K562 (cell line): Measurements from ENCODE around the gene BCAP31. TPM values are rescaled to one million over a fixed set of nuclear protein-coding genes. Genes with fewer than 3 reads are reported as not detected.
A peak's percentile ranks its signal among the peaks of the same experiment; 100 is the strongest.

Source experiments
- ATAC-seq: fragments of 200-7000 bp; cut with Tn5 transposase; 3 replicates; pipeline ENCODE4 v1.9.1; 2020; ENCODE audit warnings: moderate library complexity
- BruUV-seq: library from RNA; stranded (reverse); fragments of 400-500 nt; replicated peaks from 2 replicates; lab custom pipeline; 2021; lab: Mats Ljungman, UMichigan
- CTCF ChIA-PET: fragments of 300-600 bp; formaldehyde crosslinking; extraction: SDS; loops from one replicate; lab custom pipeline; 2021; ENCODE audit warnings: low intra/inter-chr PET ratio; lab: Yijun Ruan, JAX
- POLR2A ChIA-PET: fragments of 300-600, 350-650 bp; sonication (Branson Sonifier 250); formaldehyde crosslinking; extraction: SDS; loops from one replicate; lab custom pipeline; 2021; ENCODE audit warnings: antibody characterized with exemption, inconsistent platforms; lab: Yijun Ruan, JAX
- DNase-seq, 4 experiments: peaks; one replicate each; pipeline versions ENCODE4 v3.0.0 to v3.0.0-alpha.2; 2011 to 2018; ENCODE audit warnings: low spot score in 3 of 4, mixed read lengths in 3 of 4; ENCODE audit errors: extremely low read depth in 1 of 4
- FAIRE-seq: peaks from 2 replicates; lab custom pipeline; 2011; peaks lifted over from hg19 to GRCh38; lab: Jason Lieb, UNC
- H2AFZ ChIP-seq: 2 replicates; pipeline ENCODE4 v1.6.0; 2011; ENCODE audit warnings: low read depth, low read length, control low read depth, inconsistent platforms
- H3K27ac ChIP-seq: fragments of 200-600 bp; 3 replicates; pipeline ENCODE4 v1.8.0; 2011; ENCODE audit warnings: low read depth, mild to moderate bottlenecking, control low read depth, inconsistent platforms, low read length, moderate library complexity, mixed read lengths; ENCODE audit errors: extremely low read depth
- H3K27me3 ChIP-seq, 2 experiments: fragments of 300-600 bp in 1 of 2; 2 replicates in 1 of 2; 3 replicates in 1 of 2; pipeline versions ENCODE4 v1.6.0 to v1.8.0; 2011; ENCODE audit warnings: inconsistent platforms in 2 of 2, low read length in 2 of 2, mild to moderate bottlenecking in 1 of 2, mixed read lengths in 1 of 2, moderate library complexity in 1 of 2; ENCODE audit not compliant: control insufficient read depth in 2 of 2, insufficient read depth in 2 of 2
- H3K36me3 ChIP-seq: fragments of 300-600 bp; 3 replicates; pipeline ENCODE4 v1.8.0; 2011; ENCODE audit warnings: mild to moderate bottlenecking, low read length, inconsistent platforms; ENCODE audit not compliant: control insufficient read depth, insufficient read depth
- H3K4me1 ChIP-seq, 2 experiments: fragments of 200-600 bp in 1 of 2; replicated peaks in 1 of 2; 2 replicates in 1 of 2; 3 replicates in 1 of 2; pipeline versions ENCODE4 v1.5.1 to v1.8.0; 2011; ENCODE audit warnings: inconsistent platforms in 2 of 2, low read length in 2 of 2, mild to moderate bottlenecking in 1 of 2, mixed read lengths in 1 of 2, moderate library complexity in 1 of 2; ENCODE audit not compliant: control insufficient read depth in 2 of 2, insufficient read depth in 2 of 2
- H3K4me2 ChIP-seq: 2 replicates; pipeline ENCODE4 v1.6.1; 2011; ENCODE audit warnings: low read length, control low read depth, inconsistent platforms, mixed read lengths; ENCODE audit not compliant: insufficient read depth
- H3K4me3 ChIP-seq: fragments of 200-600 bp; sonication (generic), shearing (Covaris generic); 2 replicates; pipeline ENCODE4 v1.5.1; 2016; ENCODE audit warnings: control low read depth, inconsistent platforms
- H3K79me2 ChIP-seq: fragments of 200-600 bp; 3 replicates; pipeline ENCODE4 v1.8.0; 2011; ENCODE audit warnings: low read length, inconsistent platforms; ENCODE audit not compliant: control insufficient read depth, insufficient read depth
- H3K9ac ChIP-seq, 2 experiments: 2 replicates each; pipeline versions ENCODE4 v1.6.0 to v1.6.1; 2011; ENCODE audit warnings: low read depth in 2 of 2, low read length in 2 of 2, control low read depth in 1 of 2, inconsistent platforms in 1 of 2, mild to moderate bottlenecking in 1 of 2, mixed read lengths in 1 of 2; ENCODE audit not compliant: insufficient read depth in 1 of 2
- H3K9me1 ChIP-seq: one replicate; pipeline ENCODE4 v1.6.0; 2011; ENCODE audit warnings: inconsistent platforms, mild to moderate bottlenecking, low read length, moderate library complexity; ENCODE audit not compliant: control insufficient read depth, insufficient read depth
- H3K9me3 ChIP-seq: replicated peaks from 2 replicates; pipeline ENCODE4 v1.5.1; 2011; ENCODE audit warnings: low read depth, low read length, inconsistent platforms; ENCODE audit not compliant: control insufficient read depth, insufficient read depth
- H4K20me1 ChIP-seq: replicated peaks from 2 replicates; pipeline ENCODE4 v1.6.1; 2011; ENCODE audit warnings: low read length, inconsistent platforms, mixed read lengths; ENCODE audit not compliant: control insufficient read depth, insufficient read depth
- HMBOX1 ChIP-seq: sonication (generic); IDR thresholded peaks from 2 replicates; pipeline ENCODE4 v1.6.1; 2016
- PHTF2 ChIP-seq: fragments of 250-450 bp; sonication (Bioruptor Pico); IDR thresholded peaks from 2 replicates; pipeline ENCODE4 v1.5.0; 2021; ENCODE audit warnings: mild to moderate bottlenecking
- ZNF3 ChIP-seq: fragments of 250-450 bp; sonication (Bioruptor Pico); IDR thresholded peaks from 2 replicates; pipeline ENCODE4 v1.5.0; 2021; ENCODE audit warnings: mild to moderate bottlenecking, moderate library complexity
- WGBS: fragments of 100-300 bp; shearing (Covaris generic); methylation state at CpG from one replicate; pipeline ENCODE4 v1.1.6; 2016; ENCODE audit warnings: low coverage, mixed read lengths; ENCODE audit not compliant: insufficient coverage; ENCODE audit errors: missing lambda C conversion rate; 5-methylcytosine and 5-hydroxymethylcytosine counted together
- in situ Hi-C: fragments of 300-500 bp; cut with MboI; formaldehyde crosslinking; loops from 4 replicates; pipeline ENCODE4 v1.15.0; 2018; ENCODE audit warnings: inconsistent platforms, mixed read lengths
- intact Hi-C: fragments of 100-400 bp; cut with micrococcal nuclease; formaldehyde crosslinking; loops from 2 replicates; pipeline ENCODE4 v1.14.2; 2022
- polyA plus RNA-seq, 8 experiments: library from polyadenylated mRNA; depleted of rRNA in 4 of 8; stranded (reverse) in 5 of 8; unstranded in 3 of 8; fragments of >200 nt; fragmentation: Nextera tagmentation in 2 of 8; fragmentation: Illumina TruSeq in 1 of 8; extraction: Ambion mirVana in 2 of 8; extraction: Trizol in 1 of 8; gene quantifications; 2 replicates each; pipeline versions ENCODE4 v1.2.1 to v1.2.3, GENCODE V29; 2011 to 2014; ENCODE audit warnings: inconsistent platforms in 1 of 8, missing spikeins in 1 of 8
- total RNA-seq, 7 experiments: library from RNA; depleted of rRNA in 6 of 7; stranded (reverse); fragments of >200 nt in 6 of 7; fragmentation: Illumina TruSeq in 2 of 7; extraction: Trizol in 2 of 7; gene quantifications; 2 replicates each; pipeline versions ENCODE4 v1.2.1 to v1.2.3, GENCODE V29; 2011 to 2021; ENCODE audit warnings: low replicate concordance in 1 of 7
- TF ChIP-seq, protein P1 (sequence below): sonication (generic); formaldehyde crosslinking; IDR thresholded peaks from 2 replicates; pipeline ENCODE4 v1.8.0; 2022; ENCODE audit warnings: mild to moderate bottlenecking, missing genetic modification reagents, borderline replicate concordance

BCAP31 gene
- total and polyA plus RNA-seq, 9 of the 15 experiments (the other 6 are each of a cell fraction or from before 2014, with no cell fraction given), result 156 to 683 (median 188) TPM

DNA sequence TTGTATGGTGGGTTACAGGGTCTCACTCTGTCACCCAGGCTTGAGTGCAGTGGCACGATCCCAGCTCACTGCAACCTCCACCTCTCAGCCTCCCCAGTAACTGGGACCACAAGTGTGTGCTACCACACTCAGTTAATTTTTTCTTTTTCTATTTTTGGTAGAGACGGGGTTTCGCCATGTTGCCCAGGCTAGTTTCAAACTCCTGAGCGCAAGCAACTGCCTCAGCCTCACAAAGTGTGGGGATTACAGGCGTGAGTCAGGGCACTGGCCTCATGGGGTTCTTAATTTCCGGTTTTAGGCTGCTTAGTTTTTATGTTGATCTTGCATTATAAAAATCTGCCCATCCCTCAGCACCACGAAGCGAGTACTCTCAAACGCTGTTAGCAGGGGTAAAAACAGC, 6.7 kb downstream of the BCAP31 start:
- CTCF ChIA-PET, result interaction anchor here (0.7 kb wide), 1 partner anchor 1368 kb away, joined by 3 read pairs; no protein-coding TSS in a partner anchor
- peaks cover 34% of the 10 kb centered on the region for H3K79me2 ChIP-seq
- no peak overlapping the region for H3K9ac ChIP-seq
- H3K27ac ChIP-seq, result no peak overlapping the region
- FAIRE-seq (no peak), ATAC-seq (no peak), DNase-seq (no peak)
- H3K4me3 ChIP-seq, result no peak overlapping the region
- H4K20me1 ChIP-seq, result no peaks in the 10 kb centered on the region
- TF ChIP-seq, protein P1, sequence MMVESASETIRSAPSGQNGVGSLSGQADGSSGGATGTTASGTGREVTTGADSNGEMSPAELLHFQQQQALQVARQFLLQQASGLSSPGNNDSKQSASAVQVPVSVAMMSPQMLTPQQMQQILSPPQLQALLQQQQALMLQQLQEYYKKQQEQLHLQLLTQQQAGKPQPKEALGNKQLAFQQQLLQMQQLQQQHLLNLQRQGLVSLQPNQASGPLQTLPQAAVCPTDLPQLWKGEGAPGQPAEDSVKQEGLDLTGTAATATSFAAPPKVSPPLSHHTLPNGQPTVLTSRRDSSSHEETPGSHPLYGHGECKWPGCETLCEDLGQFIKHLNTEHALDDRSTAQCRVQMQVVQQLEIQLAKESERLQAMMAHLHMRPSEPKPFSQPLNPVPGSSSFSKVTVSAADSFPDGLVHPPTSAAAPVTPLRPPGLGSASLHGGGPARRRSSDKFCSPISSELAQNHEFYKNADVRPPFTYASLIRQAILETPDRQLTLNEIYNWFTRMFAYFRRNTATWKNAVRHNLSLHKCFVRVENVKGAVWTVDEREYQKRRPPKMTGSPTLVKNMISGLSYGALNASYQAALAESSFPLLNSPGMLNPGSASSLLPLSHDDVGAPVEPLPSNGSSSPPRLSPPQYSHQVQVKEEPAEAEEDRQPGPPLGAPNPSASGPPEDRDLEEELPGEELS (CRISPR knock-in tag), result no peak
- no peak for TF ChIP-seq ZNF3 (CRISPR knock-in tag)
- in situ Hi-C loops, result no loop called here
- POLR2A ChIA-PET, result no interaction called here
- WGBS, result 91% methylated on average over 9 of the region's 9 CpGs
- no peak overlapping the region for H2AFZ ChIP-seq
- BruUV-seq, result no TSS peak
- intact Hi-C loops, result no loop called here
- H3K4me2 ChIP-seq, result no peak overlapping the region
- H3K4me1 ChIP-seq, result peaks cover 1 to 7% of the 10 kb centered on the region in 2 experiments; a peak in 4 of 5 replicates
- H3K27me3 ChIP-seq, result no peaks in the 10 kb centered on the region
- no peaks in the 10 kb centered on the region for H3K9me3 ChIP-seq
- peaks cover 85% of the 10 kb centered on the region for H3K36me3 ChIP-seq
- no peaks in the 10 kb centered on the region for H3K9me1 ChIP-seq

GRCh38 chrX:153714256-153714655, 9.9 kb downstream of the BCAP31 start:
- Histone ChIP-seq H2AFZ (no peak overlapping the region), H3K4me2 (no peak overlapping the region), H3K27ac (no peak overlapping the region), H3K9me3 (no peaks in the 10 kb centered on the region), H3K9me1 (peaks cover 3% of the 10 kb centered on the region), H3K4me1 (peaks cover 0 to 6% of the 10 kb centered on the region in 2 experiments; a peak in 2 of 5 replicates), H3K4me3 (no peak overlapping the region), H3K27me3 (no peaks in the 10 kb centered on the region), H3K9ac (no peak overlapping the region), H4K20me1 (no peaks in the 10 kb centered on the region), H3K36me3 (peaks cover 80% of the 10 kb centered on the region; the same call in 2 of the 3 replicates), H3K79me2 (peaks cover 14% of the 10 kb centered on the region; the same call in 2 of the 3 replicates)
- FAIRE-seq (no peak), ATAC-seq (no peak), DNase-seq (no peak)
- ChIA-PET POLR2A (interaction anchor here (0.6 to 1.1 kb wide), 4 partner anchors 12 to 215 kb away, joined by 3 read pairs; no protein-coding TSS in a partner anchor), CTCF (interaction anchor here (0.7 kb wide), 1 partner anchor 239 kb away, joined by 3 read pairs; no protein-coding TSS in a partner anchor)
- in situ Hi-C loops (no loop called here), intact Hi-C loops (no loop called here)
- 51% methylated on average over 3 of the region's 3 CpGs for WGBS
- no TSS peak for BruUV-seq
- no peak for TF ChIP-seq PHTF2
- TF ChIP-seq HMBOX1, result peak; percentile 57; the same call in 1 of the 2 replicates
